GM21737 (cell line): ENCODE results near the gene DCLK1.

ENCODE experiments used
- ATAC-seq: cut with Tn5 transposase; IDR thresholded peaks from one replicate; pipeline ENCODE4 v1.9.1; 2021; ENCODE audit warnings: mild to moderate bottlenecking, moderate library complexity; ENCODE audit not compliant: unreplicated experiment

The DCLK1 gene

DNA sequence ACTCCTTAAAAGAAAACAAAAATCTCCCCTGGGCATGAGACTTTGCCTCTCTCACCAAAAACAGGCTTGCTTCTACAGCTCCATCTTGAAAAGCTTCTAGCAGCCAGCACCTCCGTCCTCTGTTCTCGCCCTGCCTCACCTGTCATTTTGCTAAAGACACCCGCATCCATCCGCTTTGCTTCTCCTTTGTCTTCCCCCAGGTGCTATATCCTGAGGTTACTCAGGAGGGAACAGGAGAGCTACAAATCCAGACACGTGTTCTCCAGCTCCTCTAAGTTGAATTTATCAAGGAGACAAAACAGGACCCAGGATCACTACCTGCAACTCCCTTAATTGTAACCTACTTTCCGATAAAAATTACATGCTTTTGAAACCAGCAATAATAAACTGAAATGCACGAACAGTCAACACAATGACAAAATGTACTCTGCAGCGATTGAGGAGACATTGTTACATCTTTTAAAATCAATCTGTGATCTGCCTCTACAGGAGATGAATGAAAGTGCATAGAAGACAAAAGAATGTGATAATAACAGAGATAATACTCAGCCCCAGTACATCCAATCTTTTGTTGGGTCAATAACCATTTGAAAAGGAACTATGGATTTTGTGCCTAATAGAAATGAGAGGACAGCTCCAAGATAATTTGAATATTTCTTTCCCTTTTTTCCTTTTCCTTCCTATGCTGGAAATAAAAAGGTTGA lies 221.2 kb downstream of the DCLK1 start:
- ATAC-seq, result no peak

DNA sequence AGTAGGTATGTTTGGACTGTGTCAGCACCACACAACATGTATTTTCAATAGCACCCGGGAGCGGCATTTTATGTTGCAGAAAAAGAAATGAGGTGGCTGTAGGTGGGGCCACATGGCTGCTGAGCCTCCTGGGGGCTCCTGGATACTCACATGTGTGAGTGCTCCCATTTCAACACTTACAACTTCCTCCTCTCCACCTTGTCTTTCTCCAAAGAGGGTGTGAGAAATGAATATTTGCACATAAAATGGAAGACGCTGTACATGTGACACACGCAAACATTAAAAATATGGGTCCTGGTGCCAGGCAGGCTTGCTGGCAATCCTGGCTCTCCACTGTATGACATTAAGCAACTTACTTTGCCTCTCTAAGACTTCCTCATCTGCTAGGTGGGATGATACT lies 222.1 kb downstream of the DCLK1 start:
- ATAC-seq, result no peak

- no peak for ATAC-seq
Measured at GRCh38 chr13:35908226-35908625, 223.0 kb downstream of the DCLK1 start.

GRCh38 chr13:35906636-35907035 lies 224.5 kb downstream of the DCLK1 start:
- ATAC-seq, result no peak

DNA sequence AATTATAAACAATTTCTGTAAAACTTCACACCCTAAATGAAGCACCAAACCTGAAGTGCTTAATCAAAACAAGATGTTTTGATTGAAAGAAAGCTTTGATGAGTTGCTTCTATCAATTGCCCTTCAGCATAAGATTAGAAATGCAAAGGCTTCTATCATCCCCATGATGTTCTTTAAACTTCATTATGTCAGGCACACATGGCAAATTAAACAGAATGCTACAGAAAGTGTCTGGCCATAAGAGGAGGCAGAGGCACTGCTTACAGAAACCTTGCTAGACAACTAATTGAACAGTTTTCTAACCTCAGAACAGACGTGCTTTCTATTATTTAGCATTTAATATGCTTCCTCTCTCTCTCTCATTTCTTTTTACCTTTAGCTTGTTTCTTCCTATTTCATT lies 228.1 kb downstream of the DCLK1 start:
- no peak for ATAC-seq

DNA sequence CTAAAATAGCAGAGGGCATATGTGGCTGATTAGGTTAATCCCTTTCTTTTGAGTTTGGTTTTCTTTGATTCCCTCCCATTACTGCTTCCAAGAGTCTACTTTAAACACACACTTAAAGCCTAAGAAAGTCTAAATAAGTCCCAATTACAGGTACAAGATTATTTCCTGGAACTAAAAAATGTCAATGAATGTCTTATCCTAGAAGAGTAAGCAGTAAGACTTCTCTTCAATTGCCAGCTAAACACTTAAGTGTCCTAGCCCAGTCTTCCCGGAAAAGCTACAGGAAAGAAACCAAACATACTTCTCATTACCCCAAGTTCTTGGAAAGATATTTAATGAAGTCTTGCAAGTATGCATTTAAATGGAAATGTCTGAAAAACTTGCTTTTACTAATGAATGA lies 233.1 kb downstream of the DCLK1 start:
- no peak for ATAC-seq

DNA sequence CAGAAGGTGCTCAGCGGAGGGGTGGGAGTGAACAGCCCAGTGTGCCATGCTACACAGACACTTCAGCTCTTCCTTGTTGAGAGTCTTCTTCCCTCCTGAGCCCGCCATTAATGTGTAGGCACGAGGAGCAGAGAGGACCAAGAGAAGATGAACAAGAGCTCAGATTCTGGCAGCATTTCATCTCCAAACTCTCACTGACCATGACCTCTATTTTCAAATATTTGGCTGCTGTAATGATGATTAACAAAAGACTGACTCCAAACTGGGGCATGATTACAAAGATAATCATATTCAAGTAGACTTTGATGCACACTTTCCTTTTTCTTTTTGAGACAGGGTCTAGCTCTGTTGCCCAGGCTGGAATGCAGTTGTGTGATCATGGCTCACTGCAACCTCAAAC lies 236.5 kb downstream of the DCLK1 start:
- no peak for ATAC-seq

DNA sequence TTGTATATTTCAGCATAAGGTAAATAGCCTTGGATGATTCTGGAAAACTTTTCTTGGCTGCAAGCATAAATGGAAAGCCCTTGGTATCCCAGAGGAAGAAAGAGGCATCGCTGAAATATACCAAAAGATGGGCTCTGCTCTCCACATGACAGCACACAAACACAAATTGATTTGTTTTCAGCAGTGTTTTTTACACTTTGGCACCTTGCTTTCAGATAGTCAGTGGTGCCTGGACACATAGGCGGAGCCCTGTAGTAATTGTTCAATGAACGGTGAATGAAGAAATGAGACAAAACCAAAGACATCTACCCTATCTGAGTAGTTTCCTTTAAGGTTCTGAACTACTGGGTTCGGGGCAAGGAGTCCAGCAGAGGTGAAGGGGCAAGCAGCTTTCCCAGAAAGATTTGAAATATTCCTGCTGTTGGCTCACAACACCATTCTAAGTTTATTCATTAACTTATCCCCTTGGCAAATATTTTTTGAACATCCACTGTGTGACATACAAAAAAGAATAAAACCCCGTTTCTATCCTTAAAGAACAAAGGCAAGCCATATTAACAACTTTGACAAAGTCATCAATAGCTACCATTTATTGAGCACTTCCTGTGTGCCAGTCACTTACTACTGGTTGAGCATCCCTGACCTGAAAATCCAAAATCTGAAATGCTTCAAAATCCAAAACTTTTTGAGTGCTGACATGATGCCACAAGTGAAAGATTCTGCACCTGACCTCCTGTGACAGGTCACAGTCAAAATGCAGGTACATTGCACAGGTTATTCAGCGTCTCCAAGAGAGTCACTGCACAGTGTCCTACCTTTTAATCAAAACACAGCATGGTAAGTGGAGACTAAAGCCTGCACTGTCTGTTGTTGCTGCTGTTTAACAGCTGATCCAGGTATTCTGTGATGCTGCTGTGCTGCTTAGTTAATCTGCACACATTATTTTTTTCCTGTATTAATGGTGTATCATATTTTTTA lies 238.1 kb downstream of the DCLK1 start:
- no peak for ATAC-seq

DNA sequence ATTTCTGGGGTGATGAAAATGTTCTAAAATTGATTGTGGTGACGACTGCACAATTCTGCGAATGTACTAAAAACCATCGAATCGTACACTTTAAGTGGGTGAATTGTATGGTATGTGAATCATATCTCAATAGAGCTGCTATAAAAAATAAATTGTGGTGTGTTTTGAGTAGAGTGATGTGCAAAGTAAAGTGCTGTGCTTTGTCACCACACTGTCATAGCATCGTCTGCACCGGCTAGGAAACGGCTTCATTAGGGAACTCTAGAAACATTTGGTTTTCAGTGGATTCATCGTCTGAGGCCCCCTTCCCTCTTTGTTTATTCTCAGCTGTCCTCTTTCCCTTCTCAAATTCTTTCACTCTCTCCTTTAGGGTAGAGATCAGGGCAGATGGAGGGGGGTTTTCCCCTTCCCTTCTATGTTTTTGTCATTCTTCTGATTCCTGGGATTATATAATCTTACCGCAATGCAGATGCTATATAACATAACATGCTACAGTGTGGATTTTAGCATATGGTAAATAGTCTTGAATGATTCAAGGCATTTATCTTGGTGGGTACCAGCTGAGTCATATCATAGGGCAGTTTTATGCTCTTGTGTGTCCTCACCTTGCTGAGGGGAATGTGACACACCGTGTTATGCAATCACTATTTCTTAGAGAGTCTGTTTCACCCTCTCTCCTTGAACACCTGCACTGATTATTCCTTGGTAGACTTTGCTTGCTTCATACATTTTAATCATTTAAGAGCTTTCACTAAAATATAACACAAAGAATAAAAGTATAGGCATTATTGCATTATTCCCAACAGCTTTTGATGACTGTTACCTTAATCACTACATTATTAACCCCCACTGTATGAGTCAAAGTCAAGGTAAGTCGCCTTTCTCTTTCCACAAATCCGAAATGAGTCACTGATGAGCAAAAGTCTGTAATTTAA lies 239.4 kb downstream of the DCLK1 start:
- no peak for ATAC-seq

DNA sequence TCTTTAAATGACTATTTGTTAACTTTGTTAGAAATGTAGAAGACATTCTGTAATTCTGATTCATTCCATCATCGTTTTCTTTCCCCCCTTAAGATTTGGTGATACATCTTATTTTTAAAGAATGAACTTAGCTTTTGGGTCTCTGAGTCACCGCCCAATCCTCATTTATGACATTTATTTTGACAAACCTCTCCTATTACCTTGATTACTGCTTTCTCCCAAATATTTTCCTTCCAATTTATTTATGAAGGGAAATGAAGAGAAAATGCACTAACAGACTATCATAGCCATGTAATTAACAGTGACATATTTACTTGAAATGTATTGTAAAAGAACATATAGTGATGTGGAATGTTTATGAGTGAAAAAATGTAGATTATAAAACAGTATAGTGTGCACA lies 241.6 kb downstream of the DCLK1 start:
- no peak for ATAC-seq

DNA sequence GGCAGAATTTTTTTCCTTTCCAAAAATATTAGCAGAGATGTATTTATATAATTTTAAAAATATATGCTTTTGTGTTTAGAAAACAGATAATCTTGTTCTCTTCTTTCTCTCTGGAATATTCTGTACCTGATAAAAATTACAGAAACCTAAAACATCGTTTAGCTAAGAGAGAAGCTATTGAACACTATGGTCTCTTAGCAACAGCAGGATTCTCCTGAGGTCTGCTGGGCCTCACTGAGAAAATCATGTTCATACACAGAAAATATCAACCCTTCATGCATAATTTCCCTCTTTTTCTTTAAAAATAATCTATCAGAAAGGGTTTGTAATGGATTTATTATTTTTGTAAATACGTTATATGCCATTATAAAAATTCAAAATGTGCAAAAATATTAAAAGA lies 242.2 kb downstream of the DCLK1 start:
- ATAC-seq, result no peak

DNA sequence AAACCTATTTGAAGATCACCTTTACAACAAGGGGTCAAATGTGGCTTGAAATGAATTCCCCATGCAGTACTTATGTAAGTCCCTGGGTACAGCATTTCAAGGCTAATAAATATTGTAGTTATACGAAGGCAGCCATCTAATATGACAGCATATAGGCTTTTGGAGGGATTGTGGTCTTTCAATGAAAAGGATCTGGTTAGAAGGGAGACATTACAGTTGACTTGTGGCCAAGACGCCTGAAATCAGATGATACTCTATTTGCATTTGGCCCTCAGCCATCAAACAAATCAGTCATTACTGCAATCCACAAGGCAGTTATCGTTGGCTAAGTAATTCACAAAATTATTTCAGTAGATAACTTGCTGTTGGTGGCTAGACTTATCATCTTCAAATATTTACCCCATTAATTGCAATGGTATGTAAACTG lies 242.7 kb downstream of the DCLK1 start:
- no peak for ATAC-seq

DNA sequence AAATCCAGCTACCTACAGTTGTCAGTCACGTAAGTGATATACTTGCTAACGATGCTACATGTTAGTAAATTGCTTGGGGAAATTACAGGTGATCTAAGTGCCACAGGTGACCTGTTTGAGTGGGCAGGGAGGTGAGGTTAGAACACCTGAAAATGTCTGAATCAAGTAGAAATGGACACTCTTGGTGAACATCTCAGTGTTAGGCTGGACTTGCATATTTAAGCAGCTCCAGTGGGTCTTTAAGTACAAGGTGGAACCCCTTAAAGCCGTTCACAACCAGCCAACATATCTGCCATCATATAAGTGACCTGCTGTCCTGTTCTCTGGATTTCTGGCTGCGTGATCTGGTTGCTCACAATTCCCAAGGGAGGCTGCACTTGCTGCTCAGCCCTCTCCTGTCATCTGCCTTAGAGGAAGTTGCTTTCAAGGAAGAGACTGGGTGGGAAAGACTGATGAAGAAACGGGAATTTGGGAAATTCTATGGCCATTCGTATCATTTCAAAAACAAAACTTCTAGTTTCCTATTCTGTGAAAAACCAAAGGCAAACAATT lies 244.0 kb downstream of the DCLK1 start:
- no peak for ATAC-seq

DNA sequence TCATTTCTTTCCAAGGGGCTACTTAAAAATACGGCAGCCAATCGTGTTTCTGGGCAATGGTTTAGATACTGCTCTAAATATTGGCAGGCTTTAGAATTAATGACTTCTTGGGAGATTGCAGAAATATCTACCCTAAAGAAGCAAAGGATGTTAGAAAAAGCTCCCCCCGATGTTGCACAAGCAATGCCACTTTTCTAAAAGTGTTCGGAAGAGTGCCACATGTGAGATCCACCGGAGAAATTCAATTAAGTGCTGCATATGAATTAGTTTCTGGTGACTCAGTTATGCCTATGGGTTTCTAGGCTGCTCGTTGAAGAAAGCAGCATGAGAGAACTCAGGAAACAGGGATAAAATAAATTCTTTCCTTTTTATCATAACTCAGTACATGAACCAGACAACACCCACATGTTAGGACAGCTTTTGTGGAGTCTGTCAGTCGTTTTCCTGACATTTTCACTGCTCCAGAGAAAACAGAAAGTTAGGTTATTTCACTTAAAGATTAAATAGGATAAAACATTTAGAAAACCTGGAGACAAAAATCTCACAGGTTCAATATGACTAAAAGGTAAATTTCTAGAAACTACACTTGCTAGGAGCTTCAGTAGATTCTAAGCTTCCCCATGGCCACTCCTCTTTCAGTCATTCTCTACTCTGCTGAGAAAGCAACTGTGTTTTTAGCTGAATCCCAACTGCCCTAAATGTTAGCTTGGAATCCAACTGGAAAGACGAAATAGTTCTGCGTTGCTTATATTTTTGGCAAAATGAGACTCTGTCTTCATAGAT lies 244.7 kb downstream of the DCLK1 start:
- no peak for ATAC-seq

- ATAC-seq, result no peak
Measured at GRCh38 chr13:35884211-35884760, 246.9 kb downstream of the DCLK1 start.

DNA sequence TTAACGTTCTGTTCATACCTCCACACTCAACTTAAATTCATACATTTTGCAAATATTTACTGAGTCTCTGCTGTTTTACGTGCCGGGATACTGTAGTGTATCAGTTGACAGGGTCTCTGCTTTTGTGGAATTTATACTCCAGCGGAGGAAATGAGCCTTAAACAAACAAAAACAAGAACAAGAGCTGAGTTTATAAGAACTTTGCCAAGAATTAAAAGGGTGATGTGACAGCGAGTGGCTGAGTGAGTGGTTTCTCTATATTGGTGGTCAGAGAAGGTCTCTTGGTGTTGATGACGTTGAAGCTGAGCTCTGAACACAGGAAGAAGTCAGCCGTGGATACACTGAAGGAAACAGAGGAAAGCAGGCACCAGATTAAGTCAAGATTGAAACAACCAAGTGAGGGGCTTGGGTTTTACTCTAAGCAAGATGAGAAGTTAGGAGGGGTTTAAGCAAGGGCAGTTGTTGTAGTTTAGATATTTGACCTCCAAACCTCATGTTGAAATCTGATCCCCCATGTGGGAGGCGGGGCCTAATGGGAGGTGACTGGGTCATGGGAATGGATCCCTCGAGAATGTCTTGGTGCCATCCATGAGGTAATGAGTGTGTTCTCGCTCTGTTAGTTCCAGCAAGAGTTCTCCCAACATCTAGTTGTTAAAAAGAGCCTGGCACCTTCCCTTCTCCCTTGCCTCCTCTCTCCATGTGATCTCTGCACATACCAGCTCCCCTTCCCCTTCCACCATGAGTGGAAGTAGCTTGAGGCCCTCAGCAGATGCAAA lies 248.3 kb downstream of the DCLK1 start:
- ATAC-seq, result no peak

DNA sequence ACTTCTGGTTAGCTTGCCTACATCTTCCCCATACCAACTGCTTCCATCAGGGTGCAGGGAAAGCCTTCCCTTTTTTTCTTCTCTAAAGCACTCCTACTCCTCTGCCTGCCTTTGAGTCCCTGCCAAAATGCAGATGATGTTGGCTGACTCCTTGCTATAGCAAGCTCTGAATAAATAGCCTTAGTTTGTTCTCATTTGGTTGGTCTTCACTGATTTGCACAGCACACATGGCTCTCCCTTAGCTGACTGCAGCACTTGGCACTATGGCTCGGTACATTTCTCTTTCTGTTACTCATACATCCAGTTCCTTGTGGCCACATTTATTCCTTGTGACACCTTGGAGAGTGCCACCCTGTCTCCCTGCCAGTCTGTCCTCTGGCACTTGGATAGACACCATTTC lies 249.8 kb downstream of the DCLK1 start:
- no peak for ATAC-seq

GRCh38 chr13:35879111-35879510 lies 252.1 kb downstream of the DCLK1 start:
- ATAC-seq, result no peak

GRCh38 chr13:35876601-35877000 lies 254.6 kb downstream of the DCLK1 start:
- ATAC-seq, result no peak
